A673 (cell line): ENCODE measurements around the gene CSH1.
"Not testable (repeated sequence)": the region's sequence is repeated elsewhere in the genome, so short reads cannot be mapped to it uniquely, and the experiment has no call there.

Experiments used
- CTCF ChIP-seq: fragments of 300-800, 200-600 bp; sonication (generic); conservative IDR thresholded peaks from 2 replicates; pipeline ENCODE4 v1.5.1; 2017; ENCODE audit warnings: low read depth, mild to moderate bottlenecking, antibody characterized with exemption, low read length, moderate library complexity, mixed read lengths
- EZH2 ChIP-seq: fragments of 200-600 bp; sonication (generic); IDR thresholded peaks from 2 replicates; pipeline ENCODE4 v1.6.1; 2017; ENCODE audit warnings: borderline replicate concordance, low read depth, mild to moderate bottlenecking, mixed read lengths, antibody characterized with exemption, low read length; ENCODE audit not compliant: poor library complexity, severe bottlenecking

GRCh38 chr17:63922402-63922801, 26.0 kb upstream of the CSH1 start:
- TF ChIP-seq CTCF, EZH2: not testable (repeated sequence)
